ENCODE measurements around the gene JMJD7.

DNA sequence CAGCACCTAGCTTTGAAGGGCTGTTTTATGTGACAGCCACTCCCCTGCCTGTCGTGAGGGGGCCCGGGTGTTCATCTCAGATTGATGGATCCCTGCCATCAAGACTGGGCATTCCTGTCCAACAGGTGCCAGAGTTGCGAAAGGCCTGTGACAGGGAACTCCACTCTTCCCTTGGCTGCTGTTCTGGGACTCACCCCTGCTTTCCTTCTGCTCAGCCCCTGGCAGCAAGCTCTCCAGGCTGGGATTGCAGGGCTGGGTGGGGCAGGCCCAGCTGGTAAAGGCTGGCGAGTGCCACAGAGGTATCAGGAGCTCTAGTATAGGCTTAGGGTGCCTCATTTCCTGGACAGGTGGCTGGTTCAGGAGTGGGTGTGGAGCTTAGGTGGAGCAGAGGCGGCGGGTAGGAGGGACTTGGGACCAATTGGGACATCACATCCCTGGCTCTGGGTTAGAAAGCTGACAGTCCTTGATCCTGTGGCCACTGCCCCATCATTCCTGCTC is 10.6 kb downstream of the JMJD7 start, which contains the start of gene PLA2G4B:
- TF ChIP-seq POLR2AphosphoS5 (IDR thresholded peaks at IDR 0.05; ENCODE audit: low read depth, low read length) (no peak), POLR2A (IDR thresholded peaks at IDR 0.05; ENCODE audit: low read depth, low read length) (no peak), TAF1 (IDR thresholded peaks at IDR 0.05; ENCODE audit: borderline replicate concordance, low read depth, low read length) (no peak)
